NB4 (cell line): ENCODE measurements around the gene DLGAP3.

Experiments
- DNase-seq: peaks from one replicate; pipeline ENCODE4 v3.0.0; 2010; ENCODE audit warnings: low read depth
- H3K4me3 ChIP-seq: one replicate; pipeline ENCODE4 v1.5.1; 2011; ENCODE audit warnings: mild to moderate bottlenecking, low read depth, low read length, moderate library complexity
- MYC ChIP-seq: IDR thresholded peaks from 2 replicates; pipeline ENCODE4 v1.6.1; 2011; ENCODE audit warnings: low read depth, low read length
- POLR2A ChIP-seq: IDR thresholded peaks from 2 replicates; pipeline ENCODE4 v1.6.1; 2011; ENCODE audit warnings: mild to moderate bottlenecking; ENCODE audit not compliant: insufficient read length; ENCODE audit errors: extremely low read depth
- TF ChIP-seq, protein P1 (sequence below): IDR thresholded peaks from 2 replicates; pipeline ENCODE4 v1.6.1; 2011; ENCODE audit warnings: low read depth, low read length
- TF ChIP-seq, protein P2 (sequence below): IDR thresholded peaks from one replicate; pipeline ENCODE4 v1.5.1; 2012; ENCODE audit warnings: low read depth, low read length

The DLGAP3 gene

DNA sequence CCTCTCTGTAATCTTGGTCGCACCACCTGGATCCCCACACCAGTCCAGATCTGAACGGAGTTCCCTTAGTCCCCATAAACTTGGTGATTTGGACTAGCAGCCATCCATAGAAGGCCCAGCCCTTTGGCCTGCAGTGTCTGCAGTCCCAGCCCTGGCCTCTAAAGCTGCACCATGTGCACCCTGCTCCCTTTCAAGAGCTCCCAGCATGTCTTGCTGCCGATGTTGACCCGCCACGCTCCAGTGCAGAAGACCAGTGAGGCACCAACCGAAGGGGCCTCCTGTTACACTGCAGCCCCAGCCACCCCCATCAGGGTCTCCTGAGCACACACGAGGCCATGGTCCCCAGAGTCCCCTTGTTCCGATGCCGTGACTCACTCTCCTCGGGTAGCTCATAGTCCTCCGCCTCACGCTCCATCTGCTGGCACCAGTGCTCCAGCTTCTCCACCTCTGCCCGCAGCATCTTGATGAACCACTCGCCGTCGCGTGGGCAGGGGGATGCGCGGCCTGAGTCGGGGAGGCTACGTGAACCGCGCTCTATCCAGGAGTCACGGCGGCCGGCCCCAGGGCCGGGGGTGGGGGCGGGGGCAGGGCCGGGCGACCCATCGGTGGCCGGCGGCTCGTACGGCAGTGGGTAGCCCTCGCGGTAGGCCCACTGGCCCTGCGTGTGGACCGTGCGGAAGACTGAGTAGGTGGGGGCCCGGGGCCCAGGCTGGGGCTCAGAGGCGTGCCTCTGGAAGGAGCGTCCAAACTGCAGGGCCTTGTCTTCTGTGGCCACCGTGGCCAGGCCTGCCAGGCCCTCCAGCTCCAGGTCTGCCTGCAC lies 61.0 kb downstream of the DLGAP3 start:
- DNase-seq: no peak
- H3K4me3 ChIP-seq: no peak overlapping the region
- TF ChIP-seq, protein P1, sequence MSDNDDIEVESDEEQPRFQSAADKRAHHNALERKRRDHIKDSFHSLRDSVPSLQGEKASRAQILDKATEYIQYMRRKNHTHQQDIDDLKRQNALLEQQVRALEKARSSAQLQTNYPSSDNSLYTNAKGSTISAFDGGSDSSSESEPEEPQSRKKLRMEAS: no peak
- TF ChIP-seq, protein P2, sequence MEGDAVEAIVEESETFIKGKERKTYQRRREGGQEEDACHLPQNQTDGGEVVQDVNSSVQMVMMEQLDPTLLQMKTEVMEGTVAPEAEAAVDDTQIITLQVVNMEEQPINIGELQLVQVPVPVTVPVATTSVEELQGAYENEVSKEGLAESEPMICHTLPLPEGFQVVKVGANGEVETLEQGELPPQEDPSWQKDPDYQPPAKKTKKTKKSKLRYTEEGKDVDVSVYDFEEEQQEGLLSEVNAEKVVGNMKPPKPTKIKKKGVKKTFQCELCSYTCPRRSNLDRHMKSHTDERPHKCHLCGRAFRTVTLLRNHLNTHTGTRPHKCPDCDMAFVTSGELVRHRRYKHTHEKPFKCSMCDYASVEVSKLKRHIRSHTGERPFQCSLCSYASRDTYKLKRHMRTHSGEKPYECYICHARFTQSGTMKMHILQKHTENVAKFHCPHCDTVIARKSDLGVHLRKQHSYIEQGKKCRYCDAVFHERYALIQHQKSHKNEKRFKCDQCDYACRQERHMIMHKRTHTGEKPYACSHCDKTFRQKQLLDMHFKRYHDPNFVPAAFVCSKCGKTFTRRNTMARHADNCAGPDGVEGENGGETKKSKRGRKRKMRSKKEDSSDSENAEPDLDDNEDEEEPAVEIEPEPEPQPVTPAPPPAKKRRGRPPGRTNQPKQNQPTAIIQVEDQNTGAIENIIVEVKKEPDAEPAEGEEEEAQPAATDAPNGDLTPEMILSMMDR: no peak
- no peak for TF ChIP-seq MYC

- H3K4me3 ChIP-seq: no peak overlapping the region
- no peak for DNase-seq
- TF ChIP-seq POLR2A (no peak), MYC (no peak)
- TF ChIP-seq, protein P2: no peak
- TF ChIP-seq, protein P1: no peak
These were observed 62.0 kb downstream of the DLGAP3 start for GRCh38 chr1:34867415-34867814.

GRCh38 chr1:34866762-34867109 lies 62.7 kb downstream of the DLGAP3 start:
- no peak for DNase-seq
- TF ChIP-seq MYC: no peak
- TF ChIP-seq, protein P1: no peak
- no peak for TF ChIP-seq POLR2A
- TF ChIP-seq, protein P2: no peak
- H3K4me3 ChIP-seq: no peak overlapping the region

GRCh38 chr1:34865981-34866761 lies 63.3 kb downstream of the DLGAP3 start:
- DNase-seq: peak; percentile 78
- TF ChIP-seq, protein P1: no peak
- TF ChIP-seq, protein P2: peak; percentile 80
- TF ChIP-seq MYC (peak; percentile 61), POLR2A (no peak)
- peak overlapping the region; percentile 32 for H3K4me3 ChIP-seq

- TF ChIP-seq POLR2A (no peak), MYC (no peak)
- TF ChIP-seq, protein P2: no peak
- TF ChIP-seq, protein P1: no peak
- no peak for DNase-seq
- no peak overlapping the region for H3K4me3 ChIP-seq
These were observed 63.9 kb downstream of the DLGAP3 start for GRCh38 chr1:34865573-34865972.
